K562 (cell line): ENCODE results near the gene NOL4L. TPM values are rescaled to one million over a fixed set of nuclear protein-coding genes. Genes with fewer than 3 reads are reported as not detected.

ENCODE experiments used
- ATAC-seq: fragments of 200-7000 bp; cut with Tn5 transposase; 3 replicates; pipeline ENCODE4 v1.9.1; 2020; ENCODE audit warnings: moderate library complexity
- BruUV-seq: library from RNA; stranded (reverse); fragments of 400-500 nt; replicated peaks from 2 replicates; lab custom pipeline; 2021; lab: Mats Ljungman, UMichigan
- CTCF ChIA-PET: fragments of 300-600 bp; formaldehyde crosslinking; extraction: SDS; loops from one replicate; lab custom pipeline; 2021; ENCODE audit warnings: low intra/inter-chr PET ratio; lab: Yijun Ruan, JAX
- POLR2A ChIA-PET: fragments of 300-600, 350-650 bp; sonication (Branson Sonifier 250); formaldehyde crosslinking; extraction: SDS; loops from one replicate; lab custom pipeline; 2021; ENCODE audit warnings: antibody characterized with exemption, inconsistent platforms; lab: Yijun Ruan, JAX
- DNase-seq, 4 experiments: peaks; one replicate each; pipeline versions ENCODE4 v3.0.0 to v3.0.0-alpha.2; 2011 to 2018; ENCODE audit warnings: low spot score in 3 of 4, mixed read lengths in 3 of 4; ENCODE audit errors: extremely low read depth in 1 of 4
- FAIRE-seq: peaks from 2 replicates; lab custom pipeline; 2011; peaks lifted over from hg19 to GRCh38; lab: Jason Lieb, UNC
- H2AFZ ChIP-seq: 2 replicates; pipeline ENCODE4 v1.6.0; 2011; ENCODE audit warnings: low read depth, low read length, control low read depth, inconsistent platforms
- H3K27ac ChIP-seq: fragments of 200-600 bp; 3 replicates; pipeline ENCODE4 v1.8.0; 2011; ENCODE audit warnings: low read depth, mild to moderate bottlenecking, control low read depth, inconsistent platforms, low read length, moderate library complexity, mixed read lengths; ENCODE audit errors: extremely low read depth
- H3K27me3 ChIP-seq, 2 experiments: fragments of 300-600 bp in 1 of 2; 2 replicates in 1 of 2; 3 replicates in 1 of 2; pipeline versions ENCODE4 v1.6.0 to v1.8.0; 2011; ENCODE audit warnings: inconsistent platforms in 2 of 2, low read length in 2 of 2, mild to moderate bottlenecking in 1 of 2, mixed read lengths in 1 of 2, moderate library complexity in 1 of 2; ENCODE audit not compliant: control insufficient read depth in 2 of 2, insufficient read depth in 2 of 2
- H3K36me3 ChIP-seq: fragments of 300-600 bp; 3 replicates; pipeline ENCODE4 v1.8.0; 2011; ENCODE audit warnings: mild to moderate bottlenecking, low read length, inconsistent platforms; ENCODE audit not compliant: control insufficient read depth, insufficient read depth
- H3K4me1 ChIP-seq, 2 experiments: fragments of 200-600 bp in 1 of 2; replicated peaks in 1 of 2; 2 replicates in 1 of 2; 3 replicates in 1 of 2; pipeline versions ENCODE4 v1.5.1 to v1.8.0; 2011; ENCODE audit warnings: inconsistent platforms in 2 of 2, low read length in 2 of 2, mild to moderate bottlenecking in 1 of 2, mixed read lengths in 1 of 2, moderate library complexity in 1 of 2; ENCODE audit not compliant: control insufficient read depth in 2 of 2, insufficient read depth in 2 of 2
- H3K4me2 ChIP-seq: 2 replicates; pipeline ENCODE4 v1.6.1; 2011; ENCODE audit warnings: low read length, control low read depth, inconsistent platforms, mixed read lengths; ENCODE audit not compliant: insufficient read depth
- H3K4me3 ChIP-seq: fragments of 200-600 bp; sonication (generic), shearing (Covaris generic); 2 replicates; pipeline ENCODE4 v1.5.1; 2016; ENCODE audit warnings: control low read depth, inconsistent platforms
- H3K79me2 ChIP-seq: fragments of 200-600 bp; 3 replicates; pipeline ENCODE4 v1.8.0; 2011; ENCODE audit warnings: low read length, inconsistent platforms; ENCODE audit not compliant: control insufficient read depth, insufficient read depth
- H3K9ac ChIP-seq, 2 experiments: 2 replicates each; pipeline versions ENCODE4 v1.6.0 to v1.6.1; 2011; ENCODE audit warnings: low read depth in 2 of 2, low read length in 2 of 2, control low read depth in 1 of 2, inconsistent platforms in 1 of 2, mild to moderate bottlenecking in 1 of 2, mixed read lengths in 1 of 2; ENCODE audit not compliant: insufficient read depth in 1 of 2
- H3K9me1 ChIP-seq: one replicate; pipeline ENCODE4 v1.6.0; 2011; ENCODE audit warnings: inconsistent platforms, mild to moderate bottlenecking, low read length, moderate library complexity; ENCODE audit not compliant: control insufficient read depth, insufficient read depth
- H3K9me3 ChIP-seq: replicated peaks from 2 replicates; pipeline ENCODE4 v1.5.1; 2011; ENCODE audit warnings: low read depth, low read length, inconsistent platforms; ENCODE audit not compliant: control insufficient read depth, insufficient read depth
- H4K20me1 ChIP-seq: replicated peaks from 2 replicates; pipeline ENCODE4 v1.6.1; 2011; ENCODE audit warnings: low read length, inconsistent platforms, mixed read lengths; ENCODE audit not compliant: control insufficient read depth, insufficient read depth
- FOXJ2 ChIP-seq: fragments of 200-800 bp; sonication (Bioruptor generic); IDR thresholded peaks from 2 replicates; pipeline ENCODE4 v1.6.1; 2016; ENCODE audit warnings: missing genetic modification characterization, missing compliant biosample characterization
- ZNF398 ChIP-seq: fragments of 250-450 bp; sonication (Bioruptor Pico); IDR thresholded peaks from 2 replicates; pipeline ENCODE4 v1.8.0; 2021; ENCODE audit warnings: moderate library complexity, mild to moderate bottlenecking, inconsistent platforms
- WGBS: fragments of 100-300 bp; shearing (Covaris generic); methylation state at CpG from one replicate; pipeline ENCODE4 v1.1.6; 2016; ENCODE audit warnings: low coverage, mixed read lengths; ENCODE audit not compliant: insufficient coverage; ENCODE audit errors: missing lambda C conversion rate; 5-methylcytosine and 5-hydroxymethylcytosine counted together
- in situ Hi-C: fragments of 300-500 bp; cut with MboI; formaldehyde crosslinking; loops from 4 replicates; pipeline ENCODE4 v1.15.0; 2018; ENCODE audit warnings: inconsistent platforms, mixed read lengths
- intact Hi-C: fragments of 100-400 bp; cut with micrococcal nuclease; formaldehyde crosslinking; loops from 2 replicates; pipeline ENCODE4 v1.14.2; 2022
- polyA plus RNA-seq, 8 experiments: library from polyadenylated mRNA; depleted of rRNA in 4 of 8; stranded (reverse) in 5 of 8; unstranded in 3 of 8; fragments of >200 nt; fragmentation: Nextera tagmentation in 2 of 8; fragmentation: Illumina TruSeq in 1 of 8; extraction: Ambion mirVana in 2 of 8; extraction: Trizol in 1 of 8; gene quantifications; 2 replicates each; pipeline versions ENCODE4 v1.2.1 to v1.2.3, GENCODE V29; 2011 to 2014; ENCODE audit warnings: inconsistent platforms in 1 of 8, missing spikeins in 1 of 8
- total RNA-seq, 7 experiments: library from RNA; depleted of rRNA in 6 of 7; stranded (reverse); fragments of >200 nt in 6 of 7; fragmentation: Illumina TruSeq in 2 of 7; extraction: Trizol in 2 of 7; gene quantifications; 2 replicates each; pipeline versions ENCODE4 v1.2.1 to v1.2.3, GENCODE V29; 2011 to 2021; ENCODE audit warnings: low replicate concordance in 1 of 7

The NOL4L gene
- total and polyA plus RNA-seq, 9 of the 15 experiments (the other 6 are each of a cell fraction or from before 2014, with no cell fraction given), result 5.1 to 36.2 (median 13.6) TPM

GRCh38 chr20:32544260-32544722, 40.8 kb downstream of the NOL4L start:
- ATAC-seq (no peak), FAIRE-seq (no peak), DNase-seq (no peak)
- CTCF ChIA-PET, result no interaction called here
- H3K9me1 ChIP-seq, result no peaks in the 10 kb centered on the region
- no peak overlapping the region for H3K4me2 ChIP-seq
- WGBS, result 100% methylated on average over 1 of the region's 5 CpGs
- H3K4me1 ChIP-seq, result peaks cover 15 to 34% of the 10 kb centered on the region in 2 experiments
- no peaks in the 10 kb centered on the region for H3K9me3 ChIP-seq
- no peaks in the 10 kb centered on the region for H3K27me3 ChIP-seq
- no peak overlapping the region for H2AFZ ChIP-seq
- intact Hi-C loops (no loop called here), in situ Hi-C loops (no loop called here)
- no peak for TF ChIP-seq FOXJ2 (tag)
- no peak for TF ChIP-seq ZNF398 (CRISPR knock-in tag)
- peaks cover 66% of the 10 kb centered on the region for H3K79me2 ChIP-seq
- no peaks in the 10 kb centered on the region; the same call in 1 of the 2 replicates for H4K20me1 ChIP-seq
- peaks cover 25% of the 10 kb centered on the region; the same call in 2 of the 3 replicates for H3K36me3 ChIP-seq
- H3K4me3 ChIP-seq, result no peak overlapping the region
- no peak overlapping the region for H3K27ac ChIP-seq
- no peak overlapping the region; a peak in 1 of 4 replicates for H3K9ac ChIP-seq
- BruUV-seq, result no TSS peak
- POLR2A ChIA-PET, result interaction anchor here (0.9 to 1.2 kb wide), 2 partner anchors 28 to 31 kb away, joined by 3 read pairs; no protein-coding TSS in a partner anchor
